Fibroblast of pulmonary artery (primary cell): ENCODE measurements around the gene ZDHHC22.

ENCODE experiments used
- DNase-seq: peaks from one replicate; pipeline ENCODE4 v3.0.0-alpha.2; 2010; ENCODE audit warnings: low read depth
- H3K4me3 ChIP-seq: replicated peaks from 2 replicates; pipeline ENCODE4 v1.5.1; 2011; ENCODE audit warnings: low read depth, mild to moderate bottlenecking, control low read depth, low read length, moderate library complexity
- CTCF ChIP-seq: IDR thresholded peaks from 2 replicates; pipeline ENCODE4 v1.5.1; 2011; ENCODE audit warnings: mild to moderate bottlenecking, control low read depth, low read length, inconsistent platforms; ENCODE audit errors: missing control alignments

Gene ZDHHC22

DNA sequence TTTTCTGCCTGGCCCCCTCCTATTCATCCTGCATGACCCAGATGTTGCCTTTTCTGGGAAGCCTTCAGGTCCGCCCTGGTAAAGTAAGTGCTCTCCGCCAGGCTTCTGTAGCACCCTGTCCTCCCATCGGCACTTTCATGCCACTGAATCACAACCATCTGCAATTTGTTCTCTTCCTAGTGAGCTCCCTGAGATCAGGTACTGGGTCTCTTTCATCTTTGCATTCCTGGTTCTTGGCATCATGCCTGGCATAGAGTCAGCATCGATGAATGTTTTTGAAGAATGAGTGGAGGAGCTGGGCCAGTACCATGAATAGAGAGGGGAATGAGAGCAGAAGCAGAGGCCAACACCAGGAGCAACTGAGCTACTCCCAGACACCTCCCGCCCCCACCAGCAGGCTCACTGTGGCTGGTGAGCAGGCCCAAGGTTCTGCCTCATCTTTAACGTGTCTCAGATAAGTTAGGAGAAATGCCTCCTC lies 13.1 kb downstream of the ZDHHC22 start:
- TF ChIP-seq CTCF, result no peak
- DNase-seq, result peak; percentile 8
- H3K4me3 ChIP-seq, result no peak overlapping the region

- DNase-seq, result no peak
- TF ChIP-seq CTCF, result no peak
Measured at GRCh38 chr14:77126461-77126990, 15.1 kb downstream of the ZDHHC22 start.

DNA sequence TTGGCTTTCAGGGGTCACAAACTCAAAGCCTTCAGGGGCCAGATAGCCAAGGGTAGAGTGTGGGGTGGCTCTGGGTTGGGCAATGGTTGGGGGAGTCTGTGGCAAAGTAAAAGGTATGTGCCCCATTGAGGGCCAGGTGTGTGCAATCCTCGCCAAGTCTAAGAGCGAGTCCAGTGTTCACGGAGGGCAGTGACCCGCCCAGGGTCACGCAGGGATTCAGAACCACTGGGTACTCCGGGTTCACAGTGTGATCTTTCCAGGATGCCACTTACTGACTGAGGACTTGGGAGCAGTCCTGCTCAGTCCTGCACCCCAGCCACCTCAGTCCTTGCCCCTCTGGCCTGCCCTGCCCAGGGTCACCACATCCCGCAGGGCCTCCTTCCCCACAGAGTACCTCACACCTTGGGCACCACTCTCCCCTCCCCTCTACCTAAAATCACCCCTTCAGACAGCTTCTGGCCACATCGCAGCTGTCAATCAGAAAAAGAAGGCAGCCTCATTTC lies 15.7 kb downstream of the ZDHHC22 start:
- no peak overlapping the region for H3K4me3 ChIP-seq
- DNase-seq, result no peak
- no peak for TF ChIP-seq CTCF

More at GRCh38 chr14:77126461-77126990, 15.1 kb downstream of the ZDHHC22 start:
- no peak overlapping the region for H3K4me3 ChIP-seq

DNA sequence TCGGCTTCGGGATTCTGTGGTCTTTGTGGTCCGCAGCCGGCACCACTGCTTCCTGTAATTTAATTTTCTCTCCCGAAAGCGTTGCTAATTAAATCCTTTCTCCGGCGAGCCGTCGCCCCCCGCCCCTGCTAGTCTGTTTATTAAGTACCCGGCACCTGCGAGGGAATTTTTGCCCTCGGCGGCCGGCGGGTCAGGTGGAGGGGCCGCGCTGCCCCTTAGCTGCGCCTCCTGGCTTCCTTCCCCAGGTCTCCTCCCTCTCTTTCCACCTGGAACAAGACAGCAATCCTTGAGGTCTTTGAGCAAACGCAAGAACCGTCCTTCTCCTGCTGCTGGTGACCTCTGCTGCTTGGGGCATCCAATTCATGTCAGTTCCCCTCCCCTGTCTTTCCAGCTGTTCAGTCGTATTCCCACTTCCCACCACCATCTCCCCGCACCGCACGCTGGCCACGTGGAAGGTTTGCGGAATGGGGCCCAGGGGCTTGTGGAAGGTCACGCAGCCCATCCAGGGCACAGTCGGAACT lies 16.2 kb downstream of the ZDHHC22 start:
- no peak for DNase-seq
- no peak for TF ChIP-seq CTCF
- peak overlapping the region; percentile 21 for H3K4me3 ChIP-seq

GRCh38 chr14:77124345-77125280 lies 17.0 kb downstream of the ZDHHC22 start:
- DNase-seq, result peak; percentile 34
- TF ChIP-seq CTCF, result no peak
- H3K4me3 ChIP-seq, result peak overlapping the region; percentile 55

GRCh38 chr14:77123381-77124325 lies 17.9 kb downstream of the ZDHHC22 start:
- TF ChIP-seq CTCF, result no peak
- DNase-seq, result peak; percentile 10

More at GRCh38 chr14:77123381-77124325, 17.9 kb downstream of the ZDHHC22 start:
- no peak overlapping the region for H3K4me3 ChIP-seq
